COLO668 (cell line): ENCODE data around the gene LRRC3.

Experiments
- DNase-seq: peaks from one replicate; lab custom pipeline; 2025; ENCODE audit not compliant: unreplicated experiment; lab: John Stamatoyannopoulos, UW

LRRC3 gene

DNA sequence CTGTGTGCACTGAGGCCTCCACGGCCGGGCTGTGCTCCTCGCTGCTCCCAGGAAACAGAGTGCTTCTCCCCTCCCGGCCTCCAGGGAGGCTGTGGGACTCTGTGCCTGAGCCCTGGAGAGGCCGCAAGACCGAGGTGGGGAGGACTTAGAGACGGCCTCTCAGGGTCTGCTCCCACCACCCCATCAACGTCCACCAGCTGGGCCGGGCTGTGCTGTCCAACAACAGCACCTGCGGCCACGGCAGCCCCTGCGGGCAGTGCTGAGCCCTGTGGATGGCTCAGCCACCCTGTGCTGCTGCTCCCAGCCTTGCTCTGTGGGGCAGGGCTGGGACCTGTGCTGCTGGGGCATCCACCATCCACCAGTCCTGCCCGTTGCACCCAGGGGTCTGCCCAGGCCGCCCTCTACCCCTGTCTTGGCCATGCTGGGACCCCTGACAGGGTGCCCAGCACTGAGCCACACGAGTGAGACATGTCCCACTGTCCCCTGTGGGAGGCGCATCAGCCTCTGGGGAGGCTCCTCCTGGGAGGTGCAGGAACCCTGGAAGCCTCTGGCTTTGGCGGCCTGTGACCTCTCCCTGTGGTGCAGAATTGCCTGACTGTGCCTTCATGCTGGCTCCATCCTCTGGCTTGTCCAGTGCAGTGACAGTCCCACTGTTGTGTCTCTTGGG lies 31.2 kb upstream of the LRRC3 start:
- DNase-seq = no peak

DNA sequence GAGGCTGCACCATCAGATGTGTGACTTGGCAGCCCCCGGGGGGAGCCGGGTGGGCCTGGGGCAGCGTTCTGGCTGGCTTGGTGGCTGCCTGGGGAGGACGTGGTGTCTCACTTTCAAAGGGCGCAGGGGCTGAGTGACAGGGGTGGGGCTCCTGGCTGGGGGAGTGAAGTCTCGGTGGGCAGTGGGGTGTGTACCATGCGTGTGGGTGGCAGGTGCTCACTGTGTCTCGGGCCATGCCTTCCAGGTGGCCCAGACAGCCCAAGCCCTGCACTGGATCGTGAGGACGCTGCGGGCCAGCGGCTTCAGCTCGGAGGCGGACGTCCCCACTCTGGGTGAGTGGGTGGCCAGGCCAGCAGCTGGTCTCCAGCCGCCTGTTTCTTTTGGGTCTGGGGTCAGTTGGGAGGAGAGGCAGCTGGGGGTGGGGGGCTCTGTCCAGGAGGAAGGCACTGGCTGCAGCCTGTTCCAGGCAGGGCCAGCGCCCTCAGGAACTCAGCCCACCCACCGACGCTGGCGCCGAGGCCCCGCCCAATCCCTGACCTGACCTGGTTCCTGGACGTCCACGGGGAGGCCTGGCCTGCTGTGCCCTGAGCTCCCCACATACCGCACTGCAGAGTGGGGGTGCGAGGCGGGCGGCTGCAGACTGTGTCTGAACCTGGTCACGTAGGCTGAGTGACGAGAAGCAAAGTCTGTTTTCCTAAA lies 30.6 kb upstream of the LRRC3 start:
- DNase-seq = peak; percentile 75

DNA sequence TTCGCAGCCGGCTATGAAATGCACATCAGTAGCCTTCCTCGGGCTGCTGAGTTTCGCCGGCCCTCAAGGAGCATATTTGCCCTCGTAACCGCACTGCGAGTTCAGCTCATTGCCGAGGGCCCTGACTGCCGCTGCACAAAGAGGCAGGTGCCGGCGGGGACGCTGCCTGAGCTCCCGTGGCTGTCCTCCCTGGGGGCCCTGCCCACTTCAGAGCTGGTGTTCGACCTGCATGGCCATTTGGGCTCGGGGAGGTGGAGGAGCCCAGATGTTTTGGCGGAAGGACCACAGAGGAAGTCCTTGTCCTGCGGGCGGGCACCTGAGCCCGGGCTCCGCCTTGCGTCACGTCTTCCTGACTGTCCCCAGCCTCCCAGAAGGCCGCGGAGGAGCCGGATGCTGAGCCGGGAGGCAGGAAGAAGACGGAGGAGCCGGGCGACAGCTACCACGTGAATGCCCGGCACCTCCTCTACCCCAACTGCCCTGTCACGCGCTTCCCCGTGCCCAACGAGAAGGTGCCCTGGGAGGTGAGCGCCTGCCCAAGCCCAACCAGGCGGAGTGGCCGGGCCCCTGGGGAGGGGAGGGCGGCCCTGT lies 29.9 kb upstream of the LRRC3 start:
- peak; percentile 92 for DNase-seq

GRCh38 chr21:44425895-44426662 lies 29.2 kb upstream of the LRRC3 start:
- peak; percentile 66 for DNase-seq

DNA sequence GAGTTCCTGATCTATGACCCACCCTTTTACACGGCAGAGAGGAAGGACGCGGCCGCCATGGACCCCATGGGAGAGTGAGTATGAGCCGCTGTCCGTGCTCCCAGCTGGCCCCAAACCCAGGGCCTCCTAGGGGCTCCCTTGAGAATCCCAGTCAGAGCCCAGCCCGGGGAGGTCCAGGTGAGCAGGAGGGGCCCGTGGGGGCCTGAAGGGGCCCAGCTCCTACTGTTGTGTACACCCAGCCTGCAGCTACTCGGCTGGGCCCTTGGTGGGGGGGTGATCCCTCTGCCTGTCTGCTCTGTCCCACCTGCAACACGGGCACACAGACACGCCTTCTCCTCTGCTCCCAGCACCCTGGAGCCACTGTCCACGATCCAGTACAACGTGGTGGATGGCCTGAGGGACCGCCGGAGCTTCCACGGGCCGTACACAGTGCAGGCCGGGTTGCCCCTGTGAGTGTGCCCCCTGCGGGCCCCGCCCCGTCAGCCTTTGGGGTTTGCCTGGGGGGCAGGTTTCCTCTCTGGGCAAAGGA lies 28.6 kb upstream of the LRRC3 start:
- DNase-seq = peak; percentile 57

GRCh38 chr21:44427241-44428120 lies 27.8 kb upstream of the LRRC3 start:
- DNase-seq = peak; percentile 98

DNA sequence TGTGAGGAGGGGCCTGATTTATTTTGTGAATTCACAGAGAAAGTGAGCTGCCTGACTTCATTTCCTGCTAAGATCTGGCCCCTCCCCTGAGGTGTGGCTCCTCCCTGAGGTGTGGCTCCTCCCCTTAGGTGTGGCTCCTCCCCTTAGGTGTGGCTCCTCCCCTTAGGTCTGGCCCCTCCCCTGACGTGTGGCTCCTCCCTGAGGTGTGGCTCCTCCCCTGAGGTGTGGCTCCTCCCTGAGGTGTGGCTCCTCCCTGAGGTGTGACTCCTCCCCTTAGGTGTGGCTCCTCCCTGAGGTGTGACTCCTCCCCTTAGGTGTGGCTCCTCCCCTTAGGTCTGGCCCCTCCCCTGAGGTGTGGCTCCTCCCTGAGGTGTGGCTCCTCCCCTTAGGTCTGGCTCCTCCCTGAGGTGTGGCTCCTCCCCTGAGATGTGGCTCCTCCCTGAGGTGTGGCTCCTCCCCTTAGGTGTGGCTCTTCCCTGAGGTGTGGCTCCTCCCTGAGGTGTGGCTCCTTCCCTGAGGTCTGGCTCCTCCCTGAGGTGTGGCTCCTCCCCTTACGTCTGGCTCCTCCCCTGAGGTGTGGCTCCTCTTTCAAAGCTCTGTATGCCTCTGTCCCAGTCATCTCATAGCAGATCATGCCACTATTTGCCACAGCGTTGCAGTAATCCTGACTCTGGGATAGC lies 26.9 kb upstream of the LRRC3 start:
- DNase-seq = peak; percentile 84

DNA sequence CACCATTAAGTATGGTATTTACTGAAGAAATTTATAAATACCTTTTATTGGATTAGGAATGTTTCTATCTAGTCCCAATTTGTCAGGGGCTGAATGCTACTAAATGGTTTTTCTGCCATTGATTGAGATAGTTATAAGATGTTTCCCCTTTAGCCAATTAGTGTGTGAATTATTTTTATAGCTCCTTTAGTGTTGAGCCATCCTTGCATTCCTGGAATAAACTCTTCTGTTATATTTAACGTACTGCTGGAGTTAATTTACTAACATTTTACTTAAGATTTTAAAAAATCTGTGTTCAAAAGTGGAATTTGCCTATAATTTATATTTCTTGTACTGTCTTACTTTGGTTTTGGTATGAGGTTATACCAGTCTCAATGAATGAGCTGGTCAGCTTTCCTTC lies 25.4 kb upstream of the LRRC3 start:
- DNase-seq = no peak

DNA sequence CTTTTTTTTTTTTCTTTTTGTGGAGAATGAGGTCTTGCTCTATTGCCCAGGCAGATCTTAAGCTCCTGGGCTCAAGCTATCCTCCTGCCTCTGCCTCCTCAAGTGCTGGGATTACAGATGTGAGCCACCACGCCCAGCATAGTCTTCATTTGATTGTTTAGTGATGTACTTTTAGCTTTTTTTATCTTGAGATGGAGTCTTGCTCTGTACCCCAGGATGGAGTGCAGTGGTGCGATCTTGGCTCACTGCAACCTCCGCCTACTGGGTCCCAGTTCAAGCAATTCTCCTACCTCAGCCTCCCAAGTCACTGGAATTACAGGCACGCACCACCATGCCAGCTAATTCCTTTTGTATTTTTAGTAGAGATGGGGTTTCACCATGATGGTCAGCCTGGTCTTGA lies 24.0 kb upstream of the LRRC3 start:
- DNase-seq = no peak

GRCh38 chr21:44432841-44433790 lies 22.2 kb upstream of the LRRC3 start:
- DNase-seq = no peak

DNA sequence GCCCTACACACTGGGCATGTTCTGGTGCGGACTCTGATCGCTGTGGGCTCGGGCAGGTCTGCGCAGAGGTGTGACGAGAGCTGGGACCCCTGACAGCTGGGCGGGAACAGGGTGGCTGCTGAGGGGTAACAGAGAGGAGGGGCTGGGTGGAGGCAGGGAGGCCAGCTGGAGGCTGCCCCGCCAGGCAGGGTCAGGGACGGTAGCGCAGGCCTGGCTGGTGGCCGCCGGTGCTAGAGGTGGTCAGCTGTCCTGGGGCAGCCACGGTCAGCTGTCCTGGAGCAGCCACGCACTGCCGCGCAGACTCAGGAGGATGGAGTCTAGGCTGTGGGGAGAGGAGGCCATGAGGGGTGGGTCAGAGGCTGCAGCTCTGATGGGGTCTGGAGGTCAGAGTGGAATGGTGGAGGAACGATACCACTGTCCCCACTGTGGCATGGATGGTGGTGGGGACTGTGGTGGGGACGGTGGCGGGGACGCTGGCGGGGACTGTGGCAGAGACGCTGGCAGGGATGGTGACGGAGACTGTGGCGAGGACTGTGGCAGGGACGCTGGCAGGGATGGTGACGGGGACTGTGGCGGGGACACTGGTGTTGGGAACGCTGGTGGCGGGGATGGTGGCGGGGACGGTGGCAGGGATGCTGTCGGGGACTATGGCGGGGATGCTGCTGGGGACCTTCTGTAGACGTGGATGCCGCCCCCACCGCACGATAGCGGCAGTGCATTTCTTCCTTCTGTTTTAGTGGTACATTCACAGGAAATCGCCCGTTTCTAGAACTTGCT lies 21.3 kb upstream of the LRRC3 start:
- no peak for DNase-seq

- DNase-seq = no peak
Observed at GRCh38 chr21:44434568-44434925, 20.8 kb upstream of the LRRC3 start.

DNA sequence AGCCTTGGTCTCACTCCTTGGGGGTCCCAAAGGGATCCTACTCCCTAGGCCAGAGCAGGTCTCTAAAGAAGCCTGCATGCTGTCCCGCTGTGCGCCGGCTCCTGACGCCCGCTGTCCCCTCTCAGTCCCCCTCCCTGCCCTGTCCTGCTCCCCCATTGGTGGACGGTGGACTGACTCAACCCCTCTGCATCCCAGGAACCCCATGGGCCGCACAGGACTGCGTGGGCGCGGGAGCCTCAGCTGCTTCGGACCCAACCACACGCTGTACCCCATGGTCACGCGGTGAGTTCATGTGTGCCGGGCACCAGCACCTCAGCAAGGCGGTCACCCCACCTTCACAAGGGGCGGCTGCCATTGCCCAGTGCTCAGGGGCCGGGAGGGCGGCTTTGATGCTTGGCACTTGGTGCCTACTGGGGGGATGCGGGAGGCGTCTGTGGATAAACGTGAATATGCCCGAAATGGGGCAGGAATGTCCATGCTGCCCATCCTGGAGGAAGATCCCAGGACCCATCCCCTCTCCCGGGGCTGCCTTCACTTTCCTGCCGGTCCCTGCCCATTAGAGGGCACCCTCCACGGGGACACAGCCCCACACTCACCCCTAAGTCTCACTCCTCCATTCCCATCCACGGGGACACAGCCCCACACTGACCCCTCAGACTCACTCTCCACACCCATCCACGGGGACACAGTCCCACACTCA lies 20.2 kb upstream of the LRRC3 start:
- DNase-seq = no peak

GRCh38 chr21:44436111-44436611 lies 19.1 kb upstream of the LRRC3 start:
- DNase-seq = no peak

- DNase-seq = no peak
Observed at GRCh38 chr21:44436958-44437357, 18.4 kb upstream of the LRRC3 start.

- DNase-seq = no peak
Observed at GRCh38 chr21:44437371-44437695, 18.0 kb upstream of the LRRC3 start.

DNA sequence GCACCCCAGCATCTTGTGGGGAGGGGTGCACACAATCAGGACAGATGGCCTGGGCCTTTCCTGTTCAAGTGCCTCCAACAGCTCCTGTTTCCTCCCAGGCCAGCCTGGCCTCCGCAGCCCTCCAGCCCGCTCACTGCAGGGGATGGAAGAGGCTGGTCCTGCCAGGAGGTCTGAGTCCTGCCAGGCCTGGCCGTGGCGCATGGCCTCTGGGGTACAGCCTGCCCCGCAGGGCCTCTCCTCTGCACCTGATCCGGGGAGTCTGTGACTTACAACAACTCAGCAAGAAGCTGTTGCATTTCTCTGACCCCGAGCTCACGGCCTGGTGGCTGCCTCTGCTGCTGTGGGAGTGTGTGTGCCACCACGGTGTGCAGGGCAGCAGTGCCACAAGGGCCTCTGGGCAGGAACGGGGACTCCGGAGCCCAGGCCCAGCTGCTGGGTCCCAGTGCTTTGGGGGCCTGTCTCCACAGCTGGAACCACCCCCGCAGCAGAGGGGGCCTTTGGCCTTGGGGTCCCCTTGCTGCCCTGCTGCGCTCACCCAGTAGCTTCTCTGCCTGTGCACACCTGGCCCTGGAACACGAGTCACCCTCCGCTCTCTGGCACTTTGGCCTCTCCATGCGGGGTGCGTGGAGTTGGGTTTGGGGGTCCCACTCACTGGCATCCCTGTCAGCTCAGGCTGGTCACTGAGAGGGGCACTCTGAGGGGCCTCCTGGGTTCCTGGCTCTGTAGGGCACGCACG lies 17.4 kb upstream of the LRRC3 start:
- no peak for DNase-seq
